Activated CD4-positive, alpha-beta T cell treated with anti-CD3 and anti-CD28 coated beads, Interleukin-2, amount 50 U/mL, for 1 hour (primary cell): ENCODE data around the gene DHRS12.

Experiments used
- DNase-seq: peaks from one replicate; pipeline ENCODE4 v3.0.0-alpha.2; 2020

DHRS12 gene

GRCh38 chr13:51806566-51806965, 2.6 kb upstream of the DHRS12 start:
- DNase-seq, result no peak

DNA sequence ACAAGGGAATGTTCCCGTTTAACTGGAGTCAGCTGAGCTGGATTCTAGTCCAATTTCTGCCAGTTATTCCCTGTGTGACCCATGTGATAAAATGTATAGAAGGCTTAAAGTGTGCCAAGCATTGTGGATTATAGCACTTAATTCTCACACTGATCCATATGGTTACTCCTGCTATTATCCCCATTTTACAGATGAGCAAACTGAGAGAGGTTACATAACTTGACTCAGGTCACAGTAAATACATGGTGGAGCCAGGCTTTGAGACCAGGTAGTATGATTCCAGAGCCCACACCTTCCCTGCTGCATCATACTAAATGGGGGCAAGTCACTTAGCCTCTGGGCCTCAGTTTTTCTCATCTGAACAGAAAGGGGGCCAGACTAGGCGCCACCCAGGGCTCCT, 2.0 kb upstream of the DHRS12 start:
- DNase-seq, result no peak

- DNase-seq, result no peak
Measured at GRCh38 chr13:51805313-51805712, 1.4 kb upstream of the DHRS12 start.

GRCh38 chr13:51804295-51805172, 571 bp upstream of the DHRS12 start:
- peak; percentile 45 for DNase-seq

- DNase-seq, result no peak
Measured at GRCh38 chr13:51802631-51803418, 1.1 kb downstream of the DHRS12 start.

DNA sequence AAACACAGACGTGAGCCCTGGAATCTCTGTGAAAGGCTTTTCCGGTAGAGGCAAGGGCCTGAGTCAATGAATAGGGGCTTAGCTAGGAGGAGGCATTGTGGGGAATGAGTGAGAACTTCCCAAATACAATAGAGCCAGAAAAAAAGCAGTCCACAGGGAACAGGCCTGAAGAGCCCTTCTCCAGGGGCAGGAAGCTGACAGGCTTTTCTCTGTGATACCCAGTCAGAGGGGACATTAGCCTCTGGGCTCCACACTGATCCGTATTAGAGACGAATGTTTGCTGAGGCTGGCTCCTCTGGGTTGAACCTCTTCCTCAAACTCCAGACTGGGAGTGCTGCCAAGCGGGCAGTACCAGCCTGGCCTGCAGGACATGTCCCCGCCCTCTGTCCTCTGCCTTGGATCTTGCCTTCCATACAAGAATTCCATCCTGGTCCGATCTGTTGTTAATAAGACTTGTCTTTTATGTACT, 2.3 kb downstream of the DHRS12 start:
- DNase-seq, result no peak

GRCh38 chr13:51800486-51800885, 3.5 kb downstream of the DHRS12 start:
- DNase-seq, result no peak

- no peak for DNase-seq
Measured at GRCh38 chr13:51799261-51799660, 4.7 kb downstream of the DHRS12 start.

DNA sequence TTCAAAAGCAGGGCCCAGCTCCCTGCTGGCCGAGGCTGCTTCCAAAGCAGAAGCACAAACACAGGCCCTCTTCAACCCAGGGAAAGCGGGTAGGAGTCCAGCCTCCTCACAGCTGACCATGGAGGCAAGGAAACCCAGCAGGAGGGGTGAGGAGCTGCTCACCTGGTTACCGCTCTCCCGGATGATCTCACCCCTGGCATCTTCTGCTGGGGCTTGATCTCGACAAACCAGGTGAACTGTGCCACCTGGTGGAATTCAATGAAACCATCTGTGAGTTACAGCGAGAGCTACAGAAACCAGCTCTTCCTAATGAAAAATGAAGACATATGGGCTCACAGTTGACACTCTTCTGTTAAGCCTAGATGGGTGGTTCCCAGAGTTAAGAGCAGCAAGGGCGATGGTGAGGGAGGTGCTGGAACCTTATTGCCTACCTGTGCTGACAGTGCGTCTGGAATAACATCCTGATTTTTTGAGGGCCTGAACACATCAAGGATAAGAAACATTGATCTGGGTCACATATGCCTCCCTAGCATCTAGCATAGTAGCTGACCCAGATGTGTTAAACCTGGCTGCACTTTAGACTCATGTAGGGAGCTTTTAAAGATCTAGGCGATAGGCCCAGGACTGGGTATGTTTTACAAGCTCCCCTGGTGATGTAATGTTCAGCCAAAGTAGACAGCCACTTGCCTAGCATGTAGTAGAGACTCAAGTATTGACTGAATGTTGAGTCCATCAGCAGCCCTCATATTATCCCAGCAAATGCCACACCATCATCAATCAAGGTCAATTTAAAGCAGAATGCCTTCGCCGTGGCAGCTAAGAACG, 6.1 kb downstream of the DHRS12 start:
- peak; percentile 56 for DNase-seq

DNA sequence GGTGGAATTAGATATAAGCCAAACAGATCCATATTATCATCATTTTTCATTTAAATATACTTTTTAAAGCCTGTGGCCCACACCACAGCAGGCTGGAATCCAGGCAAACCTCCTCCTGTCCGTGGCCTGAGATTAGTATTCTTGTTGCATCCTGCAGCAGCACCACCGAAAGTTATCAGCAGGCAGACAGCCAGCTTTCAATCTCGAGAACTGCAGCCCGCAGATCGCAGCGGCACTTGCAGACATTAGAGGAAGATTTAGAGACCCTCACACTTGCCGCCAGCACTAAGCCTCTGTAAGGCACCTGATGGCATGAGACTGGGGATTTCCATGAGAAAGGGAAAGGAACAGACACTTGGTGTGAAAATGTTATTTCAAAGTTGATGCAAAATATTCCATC, 7.4 kb downstream of the DHRS12 start:
- DNase-seq, result no peak

- DNase-seq, result no peak
Measured at GRCh38 chr13:51795419-51795818, 8.5 kb downstream of the DHRS12 start.

GRCh38 chr13:51794964-51795363, 9.0 kb downstream of the DHRS12 start:
- no peak for DNase-seq

GRCh38 chr13:51793570-51794271, 10.2 kb downstream of the DHRS12 start:
- DNase-seq, result no peak

GRCh38 chr13:51786425-51787265, 17.3 kb downstream of the DHRS12 start:
- DNase-seq, result no peak

- no peak for DNase-seq
Measured at GRCh38 chr13:51785712-51786424, 18.1 kb downstream of the DHRS12 start.

- no peak for DNase-seq
Measured at GRCh38 chr13:51784097-51784496, 19.9 kb downstream of the DHRS12 start.

DNA sequence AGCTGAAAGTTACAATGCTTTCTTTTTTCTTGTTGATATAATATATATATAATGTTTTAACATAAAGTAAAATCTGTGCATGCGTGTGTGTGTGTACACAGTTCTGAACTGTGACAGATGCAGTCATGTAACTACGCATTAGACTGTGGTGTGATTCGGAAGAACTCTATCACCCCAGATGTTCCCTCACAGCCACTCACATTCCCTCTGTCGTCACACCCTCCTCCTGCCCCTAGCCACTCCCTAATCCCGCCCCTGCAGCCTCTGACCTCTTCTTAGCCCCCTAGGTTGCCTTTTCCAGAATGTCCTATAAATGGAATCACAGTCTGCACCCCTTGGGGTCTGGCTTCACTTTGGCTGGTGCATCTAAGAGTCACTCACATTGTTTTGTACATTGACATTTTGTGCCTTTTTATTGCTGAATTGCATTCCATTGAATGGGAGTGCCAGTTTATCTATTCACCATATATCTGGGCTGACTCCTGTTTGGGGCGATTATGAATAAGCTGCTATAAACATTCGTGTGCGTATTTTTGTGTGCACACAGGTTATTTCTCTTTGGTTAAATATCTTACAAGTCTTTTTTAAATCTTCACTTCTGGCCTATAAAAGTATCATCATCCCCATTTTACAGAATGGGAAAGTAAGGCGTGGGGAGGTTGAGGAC, 20.4 kb downstream of the DHRS12 start:
- DNase-seq, result no peak

DNA sequence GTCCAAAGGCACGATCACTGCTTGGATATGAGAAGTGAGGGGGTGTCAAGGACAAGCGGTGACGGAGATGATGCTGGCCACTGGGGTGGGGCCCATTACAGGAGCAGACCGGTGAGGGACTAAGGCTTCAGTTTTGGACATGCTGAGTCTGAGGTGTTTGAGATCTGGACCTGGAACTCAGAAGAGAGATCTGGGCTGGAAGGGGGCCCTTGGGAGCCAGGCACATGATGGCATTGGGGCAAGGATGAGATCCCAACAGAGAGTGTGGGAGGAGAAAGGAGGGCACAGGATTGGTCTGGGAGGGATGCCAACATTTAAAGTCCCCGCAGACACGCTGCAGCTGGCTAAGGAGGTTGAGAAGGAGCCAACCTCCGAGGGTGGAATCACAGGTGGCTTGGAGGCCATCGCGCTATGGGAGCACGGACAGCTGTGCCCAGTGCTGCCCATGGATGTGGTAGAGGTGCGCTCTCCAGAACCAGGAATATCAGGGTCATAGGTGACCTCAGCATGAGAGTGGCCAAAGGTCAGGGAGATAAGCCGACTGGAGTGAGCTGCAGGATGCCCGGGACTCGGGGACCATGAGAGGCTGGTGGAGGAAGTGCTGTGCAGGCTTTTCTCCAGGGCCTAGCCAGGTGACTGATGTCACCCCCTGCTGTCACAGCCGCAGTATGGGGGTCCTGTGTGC, 21.8 kb downstream of the DHRS12 start:
- no peak for DNase-seq

- DNase-seq, result no peak
Measured at GRCh38 chr13:51781246-51782022, 22.5 kb downstream of the DHRS12 start.
